DND-41 (cell line): ENCODE results near the gene RGS12.

Source experiments
- EZH2 ChIP-seq: IDR thresholded peaks from 3 replicates; pipeline ENCODE4 v1.6.1; 2012; ENCODE audit warnings: borderline replicate concordance, low read depth, mild to moderate bottlenecking, moderate library complexity, low read length, inconsistent platforms; ENCODE audit not compliant: severe bottlenecking
- TF ChIP-seq, protein P1 (sequence below): IDR thresholded peaks from 2 replicates; pipeline ENCODE4 v1.5.1; 2012; ENCODE audit warnings: borderline replicate concordance, low read length, moderate library complexity, mild to moderate bottlenecking; ENCODE audit not compliant: poor library complexity, severe bottlenecking; ENCODE audit errors: extremely low read depth

DNA sequence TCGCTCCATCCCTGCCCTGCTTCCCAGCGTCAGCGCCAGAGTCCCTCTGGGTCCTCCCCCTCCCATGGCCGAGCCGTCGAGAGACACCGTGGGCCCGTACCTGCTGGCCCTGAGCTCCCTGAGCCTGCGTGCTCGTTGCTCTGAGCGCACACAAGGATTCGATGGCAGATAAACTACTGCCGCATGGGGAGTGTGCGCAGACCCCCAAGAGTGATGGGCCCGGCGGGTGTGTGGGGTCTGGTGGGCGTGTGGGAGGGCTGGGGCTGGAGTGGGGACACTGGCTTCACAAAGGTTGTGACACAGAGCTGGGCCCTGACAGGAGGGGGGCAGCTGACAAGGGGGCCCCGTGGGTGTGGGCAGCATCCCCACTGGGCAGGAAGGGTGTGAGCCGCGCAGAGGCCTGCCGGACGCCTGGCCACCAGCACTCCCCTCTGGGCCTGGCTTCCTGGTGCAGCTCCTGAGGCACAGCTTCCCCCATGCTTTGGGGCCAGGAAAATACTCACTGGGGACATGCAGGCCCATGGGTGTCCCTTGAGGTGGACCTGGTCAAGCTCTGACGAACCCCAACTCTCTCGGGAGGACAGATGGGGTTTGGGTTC, 4.8 kb upstream of the RGS12 start:
- TF ChIP-seq, protein P1, sequence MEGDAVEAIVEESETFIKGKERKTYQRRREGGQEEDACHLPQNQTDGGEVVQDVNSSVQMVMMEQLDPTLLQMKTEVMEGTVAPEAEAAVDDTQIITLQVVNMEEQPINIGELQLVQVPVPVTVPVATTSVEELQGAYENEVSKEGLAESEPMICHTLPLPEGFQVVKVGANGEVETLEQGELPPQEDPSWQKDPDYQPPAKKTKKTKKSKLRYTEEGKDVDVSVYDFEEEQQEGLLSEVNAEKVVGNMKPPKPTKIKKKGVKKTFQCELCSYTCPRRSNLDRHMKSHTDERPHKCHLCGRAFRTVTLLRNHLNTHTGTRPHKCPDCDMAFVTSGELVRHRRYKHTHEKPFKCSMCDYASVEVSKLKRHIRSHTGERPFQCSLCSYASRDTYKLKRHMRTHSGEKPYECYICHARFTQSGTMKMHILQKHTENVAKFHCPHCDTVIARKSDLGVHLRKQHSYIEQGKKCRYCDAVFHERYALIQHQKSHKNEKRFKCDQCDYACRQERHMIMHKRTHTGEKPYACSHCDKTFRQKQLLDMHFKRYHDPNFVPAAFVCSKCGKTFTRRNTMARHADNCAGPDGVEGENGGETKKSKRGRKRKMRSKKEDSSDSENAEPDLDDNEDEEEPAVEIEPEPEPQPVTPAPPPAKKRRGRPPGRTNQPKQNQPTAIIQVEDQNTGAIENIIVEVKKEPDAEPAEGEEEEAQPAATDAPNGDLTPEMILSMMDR: no peak
- no peak for TF ChIP-seq EZH2
